ENCODE results near the gene FLCN.

FLCN gene

GRCh38 chr17:17164156-17164555 is 72.8 kb downstream of the FLCN start:
- DNase-seq, result no peak
